ENCODE measurements around the gene OPTN.
A peak's percentile ranks its signal among the peaks of the same experiment; 100 is the strongest.

DNA sequence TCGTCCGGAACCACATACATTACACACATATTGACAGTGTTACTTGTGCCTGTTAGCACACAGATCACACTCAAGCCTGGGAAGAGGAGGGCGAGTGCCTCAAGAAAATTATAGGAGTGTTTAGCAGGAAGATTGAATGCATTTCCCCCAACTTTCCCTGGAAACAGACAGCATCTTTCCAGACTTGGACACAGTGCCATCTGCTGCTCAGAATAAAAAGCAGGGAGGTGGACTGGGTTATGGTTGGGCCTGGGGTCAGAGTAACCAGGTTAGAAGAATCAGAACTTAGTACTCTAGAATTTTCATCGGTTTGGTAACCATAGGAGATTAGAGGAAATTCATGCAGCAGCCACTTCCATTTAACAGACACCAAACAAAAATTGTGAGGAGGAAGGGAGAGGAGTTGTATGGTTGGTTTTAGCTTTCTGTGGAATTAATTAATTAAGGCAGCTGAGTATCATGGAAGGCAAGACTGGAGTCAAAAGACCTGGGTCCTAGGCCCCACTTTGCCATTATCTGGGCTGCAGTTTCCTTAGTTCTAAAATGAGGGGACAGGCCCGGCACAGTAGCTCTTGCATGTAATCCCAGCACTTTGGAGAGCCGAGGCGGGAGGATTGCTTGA is 43.4 kb upstream of the OPTN start:
- TF ChIP-seq, protein P1, sequence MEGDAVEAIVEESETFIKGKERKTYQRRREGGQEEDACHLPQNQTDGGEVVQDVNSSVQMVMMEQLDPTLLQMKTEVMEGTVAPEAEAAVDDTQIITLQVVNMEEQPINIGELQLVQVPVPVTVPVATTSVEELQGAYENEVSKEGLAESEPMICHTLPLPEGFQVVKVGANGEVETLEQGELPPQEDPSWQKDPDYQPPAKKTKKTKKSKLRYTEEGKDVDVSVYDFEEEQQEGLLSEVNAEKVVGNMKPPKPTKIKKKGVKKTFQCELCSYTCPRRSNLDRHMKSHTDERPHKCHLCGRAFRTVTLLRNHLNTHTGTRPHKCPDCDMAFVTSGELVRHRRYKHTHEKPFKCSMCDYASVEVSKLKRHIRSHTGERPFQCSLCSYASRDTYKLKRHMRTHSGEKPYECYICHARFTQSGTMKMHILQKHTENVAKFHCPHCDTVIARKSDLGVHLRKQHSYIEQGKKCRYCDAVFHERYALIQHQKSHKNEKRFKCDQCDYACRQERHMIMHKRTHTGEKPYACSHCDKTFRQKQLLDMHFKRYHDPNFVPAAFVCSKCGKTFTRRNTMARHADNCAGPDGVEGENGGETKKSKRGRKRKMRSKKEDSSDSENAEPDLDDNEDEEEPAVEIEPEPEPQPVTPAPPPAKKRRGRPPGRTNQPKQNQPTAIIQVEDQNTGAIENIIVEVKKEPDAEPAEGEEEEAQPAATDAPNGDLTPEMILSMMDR (IDR thresholded peaks at IDR 0.05): peak in 1 of 3 donors; percentile 13
- TF ChIP-seq POLR2A (IDR thresholded peaks at IDR 0.05): no peak
